Measurements from ENCODE around the gene VWA8. TPM values are rescaled to one million over a fixed set of nuclear protein-coding genes. Genes with fewer than 3 reads are reported as not detected.

Gene VWA8
- total and polyA plus RNA-seq, 2 of the 8 experiments (the other 6 are each of a cell fraction or from before 2014, with no cell fraction given) = 5.9 to 19.6 TPM

GRCh38 chr13:41547251-41548000, 413.5 kb downstream of the VWA8 start:
- no peak overlapping the region; a peak in 2 of 7 replicates for H3K9ac ChIP-seq (replicated peaks in 1 of 4; ENCODE audit: extremely low read depth in 1 of 4, low read depth in 3 of 4, low read length in 3 of 4)
- H3K79me1 ChIP-seq (ENCODE audit: low read depth, low read length) = no peaks in the 10 kb centered on the region
- no peaks in the 10 kb centered on the region for H4K20me1 ChIP-seq (replicated peaks in 1 of 2; ENCODE audit: control insufficient read depth in 1 of 2, insufficient read depth in 2 of 2, low read length in 2 of 2)
- H3K23me2 ChIP-seq (ENCODE audit: low read depth, low read length) = no peaks in the 10 kb centered on the region
- H2BK5ac ChIP-seq (ENCODE audit: low read depth, low read length) = peak overlapping the region; percentile 66; the same call in 1 of the 2 replicates
- ChIA-PET POLR2A (ENCODE audit: partially characterized antibody) (no interaction called here), CTCF (ENCODE audit: partially characterized antibody) (interaction anchor here (0.6 to 2.8 kb wide), 6 partner anchors 10 to 104 kb away, joined by 3 to 10 read pairs (median 3); no protein-coding TSS in a partner anchor)
- FAIRE-seq (no peak), DNase-seq (ENCODE audit: low read depth in 1 of 2, low spot score in 2 of 2) (no peak)
- 82% methylated on average over 15 of the region's 17 CpGs; no CpG with 5 or more reads in 1 of the 2 experiments for WGBS, 2 experiments (ENCODE audit: extremely low coverage in 1 of 2, insufficient coverage in 1 of 2, insufficient read length in 1 of 2, insufficient replicate concordance in 2 of 2, low coverage in 1 of 2, low lambda C conversion rate in 2 of 2, missing lambda C conversion rate in 1 of 2)
- no peak overlapping the region for H4K91ac ChIP-seq (replicated peaks; ENCODE audit: insufficient read length, low read length)
- H2AK5ac ChIP-seq (ENCODE audit: low read depth, low read length) = no peak overlapping the region
- peaks cover 0 to 4% (median 2%) of the 10 kb centered on the region in 4 experiments; a peak in 3 of 7 replicates for H3K4me1 ChIP-seq (replicated peaks in 1 of 4; ENCODE audit: control insufficient read depth in 3 of 4, insufficient read depth in 4 of 4, low read length in 3 of 4)
- no peaks in the 10 kb centered on the region for H3K36me3 ChIP-seq (ENCODE audit: control insufficient read depth in 2 of 4, insufficient read depth in 4 of 4, low read length in 3 of 4)
- no peak overlapping the region for H3K4me3 ChIP-seq (ENCODE audit: extremely low read depth in 1 of 4, insufficient read depth in 2 of 4, low read depth in 3 of 4, low read length in 4 of 4)
- H3K27me3 ChIP-seq (replicated peaks in 1 of 4; ENCODE audit: control insufficient read depth in 3 of 4, extremely low read depth in 1 of 4, insufficient read depth in 3 of 4, low read length in 3 of 4) = no peaks in the 10 kb centered on the region; a peak in 1 of 7 replicates
- peak overlapping the region; percentile 81 for H4K8ac ChIP-seq (ENCODE audit: extremely low read depth, insufficient read depth, low read length)
- no peak overlapping the region for H3K23ac ChIP-seq (ENCODE audit: insufficient read length)
- no peak overlapping the region for H2BK120ac ChIP-seq (replicated peaks; ENCODE audit: low read depth, low read length)
- H2BK12ac ChIP-seq (ENCODE audit: low read depth, low read length) = no peak overlapping the region
- no peak overlapping the region for H3K18ac ChIP-seq (ENCODE audit: extremely low read depth, low read length)
- no peak overlapping the region for H2BK15ac ChIP-seq (ENCODE audit: low read length)
- no peak overlapping the region for H3K27ac ChIP-seq (ENCODE audit: low read depth, low read length)
- peak overlapping the region; percentile 96 for H2AFZ ChIP-seq (ENCODE audit: low read length)
- no peak overlapping the region for H3K4me2 ChIP-seq (ENCODE audit: insufficient read depth in 1 of 2, low read depth in 2 of 2, low read length in 2 of 2)
- no peak overlapping the region for H3K4ac ChIP-seq (replicated peaks; ENCODE audit: insufficient read length, low read depth, low read length)
- H2BK20ac ChIP-seq (ENCODE audit: low read length) = no peak overlapping the region
- H4K5ac ChIP-seq (ENCODE audit: insufficient read length, low read depth, low read length) = no peak overlapping the region
- no peak overlapping the region for H3K56ac ChIP-seq (replicated peaks; ENCODE audit: insufficient read length, low read depth, low read length)
- H3K79me2 ChIP-seq (ENCODE audit: control insufficient read depth in 1 of 2, insufficient read depth in 2 of 2, low read length in 2 of 2) = no peaks in the 10 kb centered on the region
- H3K9me3 ChIP-seq (ENCODE audit: insufficient read depth in 2 of 2, low read depth in 1 of 2, low read length in 1 of 2) = peaks cover 2 to 3% of the 10 kb centered on the region in 2 experiments; a peak in 2 of 4 replicates
- no peak overlapping the region for H3K14ac ChIP-seq (ENCODE audit: insufficient read length)
- TF ChIP-seq BRCA1 (IDR thresholded peaks at IDR 0.05; ENCODE audit: low read depth, low read length) (no peak), NRF1 (IDR thresholded peaks at IDR 0.05; ENCODE audit: low read depth, low read length) (no peak), USF2 (IDR thresholded peaks at IDR 0.05; ENCODE audit: low read length) (no peak), CREB1 (IDR thresholded peaks at IDR 0.05) (no peak), CEBPB (IDR thresholded peaks at IDR 0.05; ENCODE audit: low read depth, low read length) (no peak), E2F6 (IDR thresholded peaks at IDR 0.05) (no peak), JUN (IDR thresholded peaks at IDR 0.05; ENCODE audit: low read depth, low read length) (no peak), KDM1A (IDR thresholded peaks at IDR 0.05; ENCODE audit: borderline replicate concordance, low read length) (no peak), CBX5 (IDR thresholded peaks at IDR 0.05; ENCODE audit: low read depth, low read length) (no peak), POU5F1 (IDR thresholded peaks at IDR 0.05; ENCODE audit: low read depth, low read length) (no peak), CBX8 (IDR thresholded peaks at IDR 0.05; ENCODE audit: borderline replicate concordance, low read depth, low read length) (no peak), TBP (IDR thresholded peaks at IDR 0.05; ENCODE audit: low read depth, low read length) (no peak)
